Pulmonary artery endothelial cell (primary cell): ENCODE results near the gene DENND4C. TPM values are rescaled to one million over a fixed set of nuclear protein-coding genes. Genes with fewer than 3 reads are reported as not detected.
"Not testable (repeated sequence)": the region's sequence is repeated elsewhere in the genome, so short reads cannot be mapped to it uniquely, and the experiment has no call there.

Experiments
- DNase-seq: peaks from one replicate; pipeline ENCODE4 v3.0.0-alpha.2; 2011; ENCODE audit warnings: low read depth, low spot score
- total RNA-seq: library from RNA; depleted of rRNA; stranded (reverse); fragments of >200 nt; gene quantifications from 2 replicates; pipeline ENCODE4 v1.2.3, GENCODE V29; 2014

The DENND4C gene
- total RNA-seq, 1 donor from 2014 or later, result 65.0 TPM

DNA sequence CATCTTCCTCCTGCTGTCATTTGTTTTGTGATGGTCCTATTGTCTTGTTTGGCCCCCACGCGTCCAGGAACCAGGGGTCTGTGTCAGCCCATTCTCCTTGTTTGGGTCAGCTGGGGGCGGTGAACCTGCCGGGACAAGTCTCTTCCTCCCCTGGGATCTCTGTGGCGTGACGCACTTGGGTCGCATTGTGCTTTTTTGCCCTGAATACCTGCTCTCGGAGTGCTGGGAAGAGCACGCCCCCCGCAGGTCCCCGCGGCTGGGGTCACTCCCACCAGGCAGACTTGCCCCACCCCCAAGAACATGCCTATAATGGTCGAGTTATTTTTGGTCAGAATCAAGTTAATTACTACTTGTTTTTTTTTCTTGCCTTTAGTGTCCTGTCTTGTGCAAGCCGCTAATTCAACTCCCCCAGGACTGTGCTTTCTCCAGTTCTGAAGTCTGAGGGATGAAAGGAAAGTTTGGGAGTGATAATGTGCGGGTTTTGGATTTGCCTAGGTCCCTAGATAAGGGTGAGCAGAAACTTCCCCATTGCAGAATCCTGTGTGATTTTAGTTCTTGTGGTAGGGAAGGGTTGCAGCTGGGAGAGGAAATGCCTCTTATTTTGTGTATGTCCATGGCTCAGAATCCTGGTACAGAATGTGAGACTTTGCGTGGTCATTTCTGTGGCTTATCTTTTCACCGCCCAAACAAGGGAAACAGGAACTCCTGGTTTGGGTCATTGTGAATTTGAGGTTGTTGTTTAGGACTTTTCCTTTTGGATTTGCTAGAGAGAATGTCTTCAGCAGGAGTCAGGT is 179.1 kb downstream of the DENND4C start:
- DNase-seq, result no peak

DNA sequence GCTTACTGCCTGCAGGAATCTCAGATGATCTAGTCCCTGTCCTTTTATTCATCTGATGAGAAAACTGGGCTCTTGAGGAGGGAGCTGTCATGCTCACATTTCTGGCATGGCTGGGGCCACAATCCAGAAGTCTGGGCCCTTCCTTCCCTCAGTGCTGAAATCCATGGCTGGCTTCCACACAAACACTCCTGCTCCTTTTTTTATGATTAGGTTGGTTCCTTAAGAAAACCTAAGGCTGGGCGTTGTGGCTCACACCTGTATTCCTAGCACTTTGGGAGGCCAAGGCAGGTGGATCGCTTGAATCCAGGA is 179.7 kb downstream of the DENND4C start:
- no peak for DNase-seq

DNA sequence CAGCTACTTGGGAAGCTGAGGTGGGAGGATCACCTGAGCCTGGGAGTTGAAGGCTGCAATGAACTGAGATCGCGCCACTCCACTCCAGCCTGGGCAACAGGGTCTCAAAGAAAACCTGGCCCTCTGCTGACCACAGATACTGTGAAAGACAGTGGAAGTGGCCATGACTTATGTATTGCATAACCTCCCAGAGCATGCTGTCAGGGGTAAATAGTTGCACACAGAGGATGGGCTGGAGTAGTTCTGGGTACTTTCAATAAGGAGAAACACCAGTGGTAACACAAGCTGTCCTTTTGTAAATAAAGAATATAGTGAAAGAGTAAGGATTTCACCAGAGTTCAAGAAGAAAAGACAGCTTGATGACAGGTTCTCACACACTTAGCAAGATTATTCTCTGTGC is 180.1 kb downstream of the DENND4C start:
- no peak for DNase-seq

DNA sequence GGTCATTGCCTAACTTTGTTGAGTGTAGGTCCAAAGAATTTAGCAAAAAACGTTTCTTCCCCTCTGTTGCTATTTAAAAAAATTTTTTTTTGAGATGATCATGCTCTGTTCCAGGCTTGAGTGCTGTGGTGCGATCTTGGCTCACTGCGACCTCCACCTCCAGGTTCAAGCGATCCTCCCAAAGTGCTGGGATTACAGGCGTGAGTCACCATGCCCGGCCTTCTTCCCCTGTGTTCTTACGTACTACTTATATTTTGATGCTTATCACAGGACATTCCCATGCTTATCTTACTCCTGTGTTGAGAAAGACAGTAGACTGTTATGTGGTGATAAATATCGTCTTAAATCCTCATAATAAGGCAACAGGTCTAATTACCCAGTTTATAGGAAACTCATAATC is 180.8 kb downstream of the DENND4C start:
- DNase-seq, result no peak

DNA sequence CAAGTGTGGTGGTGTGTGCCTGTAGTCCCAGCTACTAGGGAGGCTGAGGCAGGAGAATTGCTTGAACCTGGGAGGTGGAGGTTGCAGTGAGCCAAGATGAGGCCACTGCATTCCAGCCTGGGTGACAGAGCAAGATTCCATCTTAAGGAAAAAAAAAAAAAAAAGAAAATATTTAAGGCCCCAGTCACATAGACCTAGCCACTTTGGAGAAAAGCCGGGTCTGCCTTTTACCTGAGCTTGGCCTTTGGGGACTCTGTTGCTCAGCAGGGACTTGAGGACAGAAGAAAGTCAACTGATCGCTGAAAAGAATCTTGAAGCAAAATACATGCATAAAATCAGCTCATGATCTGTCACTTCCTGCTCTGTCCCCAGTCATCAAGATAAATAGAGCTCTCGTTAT is 183.0 kb downstream of the DENND4C start:
- not testable (repeated sequence) for DNase-seq

DNA sequence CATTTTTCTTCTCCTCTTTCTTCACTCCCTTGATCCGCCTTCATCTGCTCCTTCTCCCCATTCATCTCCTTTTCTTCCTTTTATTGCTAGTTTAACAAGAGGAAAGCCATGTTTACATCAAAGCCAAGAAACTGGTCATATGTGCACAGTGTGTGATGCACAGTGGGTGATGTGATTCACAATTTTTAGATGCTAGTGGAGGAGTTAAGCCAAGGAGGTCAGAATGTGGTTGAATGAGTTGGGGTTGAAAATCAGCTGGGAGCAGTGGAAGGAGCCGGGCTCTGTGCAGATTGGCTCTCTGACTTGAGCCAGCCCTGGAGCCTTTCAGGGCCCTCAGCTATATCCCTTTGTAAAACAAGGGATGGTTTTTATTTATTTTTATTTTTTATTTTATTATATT is 185.7 kb downstream of the DENND4C start:
- no peak for DNase-seq

DNA sequence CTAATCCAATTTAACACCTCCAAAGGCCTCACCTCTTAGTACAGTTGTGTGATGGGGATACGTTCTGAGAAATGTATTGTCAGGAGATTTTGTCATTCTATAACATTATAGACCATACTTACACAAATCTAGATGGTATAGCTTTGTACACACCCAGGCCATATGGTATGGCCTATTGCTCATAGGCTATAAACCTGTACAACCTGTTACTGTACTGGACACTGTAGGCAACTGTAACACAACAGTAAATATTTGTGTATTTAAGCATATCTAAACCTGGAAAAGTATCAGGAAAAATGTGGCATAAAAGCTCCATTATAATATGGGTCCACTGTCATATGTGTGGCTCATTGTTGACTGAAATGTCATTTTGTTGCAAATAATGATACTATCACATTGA is 190.4 kb downstream of the DENND4C start:
- DNase-seq, result no peak

Other genes starting within 250 kb of the DENND4C start
- gene SAXO1, start 197.5 kb upstream of the DENND4C start, total RNA-seq, result under 0.01 TPM in 1 of 2 replicates, not detected in the other
- gene RRAGA, start 181.3 kb upstream of the DENND4C start, total RNA-seq, result 38.4 and 51.6 TPM in 2 replicates
- gene HAUS6, start 127.8 kb upstream of the DENND4C start, total RNA-seq, result 19.3 and 24.4 TPM in 2 replicates
- 28.2 and 75.2 TPM in 2 replicates for gene PLIN2, start 103.2 kb upstream of the DENND4C start, total RNA-seq
- 1,573 and 2,584 TPM in 2 replicates for gene RPS6, start 149.5 kb downstream of the DENND4C start, total RNA-seq
- 5.5 and 8.1 TPM in 2 replicates for gene ACER2, start 178.3 kb downstream of the DENND4C start, total RNA-seq